ENCODE results near the gene NET1. TPM values are rescaled to one million over a fixed set of nuclear protein-coding genes. Genes with fewer than 3 reads are reported as not detected.

The NET1 gene
- total RNA-seq, 1 donor from 2014 or later: 70.2 TPM

DNA sequence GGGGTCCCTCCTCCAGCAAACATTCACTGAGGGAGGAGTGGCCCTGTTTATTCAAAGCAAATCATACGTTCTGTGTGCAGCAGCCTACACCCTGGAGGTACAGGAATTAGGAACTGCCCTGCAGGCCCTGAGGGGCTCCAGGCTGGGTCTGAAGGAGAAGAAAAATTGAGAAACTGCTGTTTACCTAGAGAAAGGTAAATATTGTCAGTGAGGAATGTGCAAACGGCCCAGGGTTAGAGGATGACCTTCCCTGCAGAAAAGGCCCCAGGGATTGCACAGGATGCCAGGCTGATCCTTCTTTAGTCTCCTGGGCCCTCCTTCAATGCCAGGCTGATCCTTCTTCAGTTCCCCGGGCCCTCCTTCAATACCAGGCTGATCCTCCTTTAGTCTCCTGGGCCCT lies 81.3 kb downstream of the NET1 start:
- Mint-ChIP-seq H3K36me3 (ENCODE audit: low read depth) (no peaks in the 10 kb centered on the region), H3K4me3 (no peak overlapping the region), H3K27ac (ENCODE audit: unreplicated experiment) (no peak overlapping the region), H3K4me1 (no peaks in the 10 kb centered on the region), H3K9me3 (no peaks in the 10 kb centered on the region), H3K27me3 (ENCODE audit: low read depth) (no peaks in the 10 kb centered on the region)
- TF ChIP-seq, protein P1, sequence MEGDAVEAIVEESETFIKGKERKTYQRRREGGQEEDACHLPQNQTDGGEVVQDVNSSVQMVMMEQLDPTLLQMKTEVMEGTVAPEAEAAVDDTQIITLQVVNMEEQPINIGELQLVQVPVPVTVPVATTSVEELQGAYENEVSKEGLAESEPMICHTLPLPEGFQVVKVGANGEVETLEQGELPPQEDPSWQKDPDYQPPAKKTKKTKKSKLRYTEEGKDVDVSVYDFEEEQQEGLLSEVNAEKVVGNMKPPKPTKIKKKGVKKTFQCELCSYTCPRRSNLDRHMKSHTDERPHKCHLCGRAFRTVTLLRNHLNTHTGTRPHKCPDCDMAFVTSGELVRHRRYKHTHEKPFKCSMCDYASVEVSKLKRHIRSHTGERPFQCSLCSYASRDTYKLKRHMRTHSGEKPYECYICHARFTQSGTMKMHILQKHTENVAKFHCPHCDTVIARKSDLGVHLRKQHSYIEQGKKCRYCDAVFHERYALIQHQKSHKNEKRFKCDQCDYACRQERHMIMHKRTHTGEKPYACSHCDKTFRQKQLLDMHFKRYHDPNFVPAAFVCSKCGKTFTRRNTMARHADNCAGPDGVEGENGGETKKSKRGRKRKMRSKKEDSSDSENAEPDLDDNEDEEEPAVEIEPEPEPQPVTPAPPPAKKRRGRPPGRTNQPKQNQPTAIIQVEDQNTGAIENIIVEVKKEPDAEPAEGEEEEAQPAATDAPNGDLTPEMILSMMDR (conservative IDR thresholded peaks at IDR 0.05): no peak
- DNase-seq (ENCODE audit: low read depth, low spot score): no peak

DNA sequence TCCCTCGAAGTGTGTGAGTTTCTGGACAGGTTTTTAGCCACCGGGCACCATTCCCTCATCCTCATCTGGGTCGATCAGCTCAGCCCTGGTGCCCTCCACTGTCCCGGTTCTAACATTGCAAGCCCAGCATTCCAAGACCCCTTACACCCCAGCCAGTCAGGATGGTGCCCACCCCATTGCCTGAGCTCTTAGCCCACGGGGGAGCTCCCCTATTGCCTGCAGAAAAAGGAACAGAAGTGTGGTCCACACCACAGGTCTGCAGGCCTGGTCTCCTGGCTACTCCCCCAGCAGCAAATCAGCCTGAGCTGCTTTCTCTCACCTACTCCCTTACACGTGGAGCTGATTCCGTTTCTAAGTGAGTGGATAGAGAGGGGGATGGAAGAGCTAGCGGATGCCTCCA lies 82.3 kb downstream of the NET1 start:
- TF ChIP-seq, protein P1 (conservative IDR thresholded peaks at IDR 0.05): no peak
- no peaks in the 10 kb centered on the region for H3K27me3 Mint-ChIP-seq (ENCODE audit: low read depth)
- H3K36me3 Mint-ChIP-seq (ENCODE audit: low read depth): no peaks in the 10 kb centered on the region
- no peaks in the 10 kb centered on the region for H3K4me1 Mint-ChIP-seq
- no peaks in the 10 kb centered on the region for H3K9me3 Mint-ChIP-seq
- H3K4me3 Mint-ChIP-seq: no peak overlapping the region
- no peak overlapping the region for H3K27ac Mint-ChIP-seq (ENCODE audit: unreplicated experiment)
- no peak for DNase-seq (ENCODE audit: low read depth, low spot score)

DNA sequence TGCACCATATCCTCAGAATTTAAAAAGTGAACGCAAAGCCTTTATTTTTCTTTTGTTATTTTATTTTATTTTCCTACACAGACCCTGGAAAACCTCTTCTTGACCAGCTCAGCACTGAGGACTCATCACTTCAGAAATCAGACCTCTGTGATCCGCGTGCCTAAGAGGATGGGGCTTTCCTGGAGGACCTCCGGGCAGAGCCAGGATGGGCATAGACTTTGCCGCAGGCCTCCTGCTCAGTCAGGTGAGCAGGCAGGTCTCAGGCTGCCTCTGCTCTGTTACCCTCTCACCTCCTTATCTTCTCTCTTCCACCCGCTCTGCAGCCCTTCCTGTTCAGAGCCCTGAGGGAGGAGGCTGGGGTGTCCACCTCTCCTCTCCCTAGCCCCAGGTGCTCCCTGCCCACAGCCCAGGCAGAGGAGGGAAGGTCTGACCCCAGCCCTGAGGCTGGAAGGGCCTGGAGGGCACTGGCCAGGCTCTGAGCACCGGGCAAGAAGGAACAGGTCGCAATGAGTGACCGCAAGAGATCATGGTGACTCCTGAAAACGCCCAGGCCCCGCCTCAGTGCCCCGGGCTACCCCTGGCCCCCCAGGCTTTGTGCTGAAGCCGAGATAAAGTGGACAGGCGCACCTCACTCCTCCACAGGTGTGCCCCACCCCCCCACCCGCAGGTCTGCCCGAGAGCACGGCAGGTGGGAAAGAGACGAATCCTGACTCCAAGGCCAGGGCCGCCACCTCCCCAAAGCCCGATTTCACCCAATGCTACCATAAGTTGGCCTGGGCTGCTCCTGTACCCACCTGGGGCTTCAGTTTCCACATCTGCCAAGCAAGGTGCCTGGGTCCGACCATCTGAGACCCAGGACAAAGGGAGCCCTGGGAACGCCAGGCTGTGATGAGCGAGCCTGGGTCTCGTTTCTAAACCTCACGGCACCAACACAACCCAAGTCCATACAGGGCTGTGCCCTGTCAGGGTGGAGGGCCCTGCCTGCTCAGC lies 84.2 kb downstream of the NET1 start:
- no peak overlapping the region for H3K4me3 Mint-ChIP-seq
- H3K9me3 Mint-ChIP-seq: no peaks in the 10 kb centered on the region
- TF ChIP-seq, protein P1 (conservative IDR thresholded peaks at IDR 0.05): no peak
- no peaks in the 10 kb centered on the region for H3K36me3 Mint-ChIP-seq (ENCODE audit: low read depth)
- H3K27ac Mint-ChIP-seq (ENCODE audit: unreplicated experiment): no peak overlapping the region
- DNase-seq (ENCODE audit: low read depth, low spot score): no peak
- peaks cover 4% of the 10 kb centered on the region for H3K4me1 Mint-ChIP-seq
- H3K27me3 Mint-ChIP-seq (ENCODE audit: low read depth): no peaks in the 10 kb centered on the region

DNA sequence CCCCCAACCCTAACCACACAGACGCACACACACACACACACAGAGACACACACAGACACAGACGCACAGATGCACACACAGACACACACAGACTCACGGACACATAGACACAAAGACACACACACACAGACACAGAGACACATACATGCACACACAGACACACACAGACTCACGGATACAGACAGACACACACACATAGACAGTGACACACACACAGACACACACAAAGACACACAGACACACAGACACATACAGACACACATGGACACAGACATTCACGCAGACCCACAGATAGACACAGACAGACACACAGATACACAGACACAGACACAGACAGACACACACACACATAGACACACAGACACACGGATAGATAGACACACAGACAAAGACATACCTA lies 84.9 kb downstream of the NET1 start:
- Mint-ChIP-seq H3K9me3 (no peaks in the 10 kb centered on the region), H3K4me3 (no peak overlapping the region), H3K36me3 (ENCODE audit: low read depth) (no peaks in the 10 kb centered on the region), H3K27ac (ENCODE audit: unreplicated experiment) (no peak overlapping the region), H3K4me1 (peaks cover 4% of the 10 kb centered on the region), H3K27me3 (ENCODE audit: low read depth) (no peaks in the 10 kb centered on the region)
- TF ChIP-seq, protein P1 (conservative IDR thresholded peaks at IDR 0.05): no peak
- no peak for DNase-seq (ENCODE audit: low read depth, low spot score)

DNA sequence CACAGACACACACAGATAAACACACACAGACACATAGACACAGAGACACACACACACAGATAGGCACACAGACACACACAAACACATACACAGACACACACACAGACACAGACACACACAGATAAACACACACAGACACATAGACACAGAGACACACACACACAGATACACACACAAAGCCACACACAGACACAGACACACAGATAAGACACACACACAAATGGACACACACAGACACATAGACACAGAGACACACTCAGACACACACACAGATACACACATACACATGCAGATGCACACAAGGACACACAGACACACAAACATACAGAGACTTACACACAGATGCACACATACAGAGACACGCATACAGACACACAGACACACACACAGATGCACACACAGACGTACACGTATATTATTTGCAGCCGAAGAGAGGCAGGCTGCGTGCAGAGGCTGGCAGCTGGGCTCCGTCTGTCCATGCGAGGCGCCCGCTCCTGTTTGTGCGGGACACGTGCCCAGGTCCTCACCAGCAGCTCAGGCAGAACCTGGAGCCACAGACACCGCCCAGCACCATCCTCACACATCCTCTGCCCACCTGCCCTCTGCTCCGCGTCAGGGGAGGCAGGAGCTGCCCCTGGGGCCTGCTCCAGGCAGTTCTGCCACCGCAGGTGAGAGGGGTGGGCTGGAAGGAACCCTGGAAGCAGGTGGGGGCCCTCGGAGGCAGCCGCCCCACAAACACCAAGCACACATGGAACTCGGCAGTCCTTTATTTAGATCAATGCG lies 85.8 kb downstream of the NET1 start:
- H3K36me3 Mint-ChIP-seq (ENCODE audit: low read depth): no peaks in the 10 kb centered on the region
- TF ChIP-seq, protein P1 (conservative IDR thresholded peaks at IDR 0.05): no peak
- DNase-seq (ENCODE audit: low read depth, low spot score): no peak

More for the DNA sequence above, 85.8 kb downstream of the NET1 start:
- peaks cover 4% of the 10 kb centered on the region for H3K4me1 Mint-ChIP-seq
- H3K4me3 Mint-ChIP-seq: no peak overlapping the region
- H3K9me3 Mint-ChIP-seq: no peaks in the 10 kb centered on the region
- no peaks in the 10 kb centered on the region for H3K27me3 Mint-ChIP-seq (ENCODE audit: low read depth)
- H3K27ac Mint-ChIP-seq (ENCODE audit: unreplicated experiment): no peak overlapping the region

All from neural crest cell (in vitro differentiated cells).